Stimulated activated naive CD8-positive, alpha-beta T cell treated with anti-CD3 and anti-CD28 coated beads, Interleukin-15, amount 100 ng/mL, for 72 hours (primary cell): ENCODE results near the gene LAMB4.

Experiments
- ATAC-seq: fragments of 150-1000 bp; cut with Tn5 transposase; 2 replicates; pipeline ENCODE4 v1.10.0; 2021; ENCODE audit warnings: mild to moderate bottlenecking, moderate library complexity
- DNase-seq, 2 donors: peaks; one replicate each; pipeline ENCODE4 v3.0.0; 2021 to 2022
- H3K27ac Mint-ChIP-seq, 2 donors: one replicate each; pipeline ENCODE4 v1.8.0; 2022; ENCODE audit warnings: mild to moderate bottlenecking in 2 of 2, mixed read lengths in 2 of 2, moderate library complexity in 2 of 2
- H3K27me3 Mint-ChIP-seq: one replicate; pipeline ENCODE4 v1.8.0; 2022; ENCODE audit warnings: mixed read lengths
- H3K4me1 Mint-ChIP-seq: one replicate; pipeline ENCODE4 v1.8.0; 2022; ENCODE audit warnings: mild to moderate bottlenecking, mixed read lengths
- H3K4me3 Mint-ChIP-seq, 2 donors: one replicate each; pipeline ENCODE4 v1.8.0; 2022; ENCODE audit warnings: mild to moderate bottlenecking in 2 of 2, mixed read lengths in 2 of 2, moderate library complexity in 1 of 2
- H3K9me3 Mint-ChIP-seq, 2 donors: one replicate each; pipeline ENCODE4 v1.8.0; 2022; ENCODE audit warnings: mixed read lengths in 2 of 2

The LAMB4 gene

GRCh38 chr7:108103558-108104298, 26.4 kb downstream of the LAMB4 start:
- peaks cover 12% of the 10 kb centered on the region for H3K27me3 Mint-ChIP-seq
- no peak for DNase-seq
- H3K9me3 Mint-ChIP-seq: no peaks in the 10 kb centered on the region
- no peak overlapping the region for H3K4me3 Mint-ChIP-seq
- no peaks in the 10 kb centered on the region for H3K4me1 Mint-ChIP-seq
- no peak for ATAC-seq
- H3K27ac Mint-ChIP-seq: no peak overlapping the region

- ATAC-seq: no peak
- no peak overlapping the region for H3K4me3 Mint-ChIP-seq
These were observed 27.4 kb downstream of the LAMB4 start for GRCh38 chr7:108102671-108103312.

GRCh38 chr7:108101759-108102158, 28.4 kb downstream of the LAMB4 start:
- H3K9me3 Mint-ChIP-seq: no peaks in the 10 kb centered on the region
- ATAC-seq (no peak), DNase-seq (no peak)
- no peak overlapping the region for H3K4me3 Mint-ChIP-seq
- no peaks in the 10 kb centered on the region for H3K4me1 Mint-ChIP-seq
- no peak overlapping the region for H3K27ac Mint-ChIP-seq
- H3K27me3 Mint-ChIP-seq: peaks cover 13% of the 10 kb centered on the region

More at GRCh38 chr7:108102671-108103312, 27.4 kb downstream of the LAMB4 start:
- H3K27me3 Mint-ChIP-seq: peaks cover 13% of the 10 kb centered on the region
- DNase-seq: no peak
- no peak overlapping the region for H3K27ac Mint-ChIP-seq
- no peaks in the 10 kb centered on the region for H3K4me1 Mint-ChIP-seq
- H3K9me3 Mint-ChIP-seq: no peaks in the 10 kb centered on the region

GRCh38 chr7:108099713-108100112, 30.4 kb downstream of the LAMB4 start:
- Mint-ChIP-seq H3K27ac (no peak overlapping the region), H3K9me3 (no peaks in the 10 kb centered on the region), H3K27me3 (peaks cover 13% of the 10 kb centered on the region), H3K4me3 (no peak overlapping the region), H3K4me1 (no peaks in the 10 kb centered on the region)
- no peak for DNase-seq
- peak; percentile 33 for ATAC-seq

GRCh38 chr7:108097703-108098102, 32.5 kb downstream of the LAMB4 start:
- Mint-ChIP-seq H3K27me3 (peaks cover 13% of the 10 kb centered on the region), H3K27ac (no peak overlapping the region)
- no peak for DNase-seq

DNA sequence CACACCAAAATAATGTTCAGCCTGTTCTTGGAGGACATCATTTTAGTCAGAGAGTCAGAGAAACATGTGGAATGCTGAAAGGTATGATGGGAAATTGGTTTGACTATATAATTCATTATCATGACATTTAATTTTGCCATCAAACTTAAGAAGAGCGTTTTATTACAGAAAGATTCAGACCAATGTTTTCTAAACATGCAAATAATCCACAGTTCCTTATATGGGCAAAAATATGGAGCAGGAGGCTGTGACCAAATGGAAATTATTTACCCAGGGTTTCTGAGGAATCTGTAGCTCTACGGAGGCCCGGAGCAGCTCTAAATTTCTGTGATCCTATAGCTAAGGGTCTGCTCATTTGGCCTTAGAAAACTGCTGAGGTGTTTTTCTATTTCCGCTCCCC, 33.2 kb downstream of the LAMB4 start:
- H3K27me3 Mint-ChIP-seq: peaks cover 13% of the 10 kb centered on the region
- DNase-seq (no peak), ATAC-seq (no peak)
- H3K9me3 Mint-ChIP-seq: no peaks in the 10 kb centered on the region
- H3K27ac Mint-ChIP-seq: no peak overlapping the region
- no peak overlapping the region for H3K4me3 Mint-ChIP-seq
- H3K4me1 Mint-ChIP-seq: no peaks in the 10 kb centered on the region

More at GRCh38 chr7:108097703-108098102, 32.5 kb downstream of the LAMB4 start:
- no peaks in the 10 kb centered on the region for H3K9me3 Mint-ChIP-seq
- no peak for ATAC-seq
- no peaks in the 10 kb centered on the region for H3K4me1 Mint-ChIP-seq
- H3K4me3 Mint-ChIP-seq: no peak overlapping the region

DNA sequence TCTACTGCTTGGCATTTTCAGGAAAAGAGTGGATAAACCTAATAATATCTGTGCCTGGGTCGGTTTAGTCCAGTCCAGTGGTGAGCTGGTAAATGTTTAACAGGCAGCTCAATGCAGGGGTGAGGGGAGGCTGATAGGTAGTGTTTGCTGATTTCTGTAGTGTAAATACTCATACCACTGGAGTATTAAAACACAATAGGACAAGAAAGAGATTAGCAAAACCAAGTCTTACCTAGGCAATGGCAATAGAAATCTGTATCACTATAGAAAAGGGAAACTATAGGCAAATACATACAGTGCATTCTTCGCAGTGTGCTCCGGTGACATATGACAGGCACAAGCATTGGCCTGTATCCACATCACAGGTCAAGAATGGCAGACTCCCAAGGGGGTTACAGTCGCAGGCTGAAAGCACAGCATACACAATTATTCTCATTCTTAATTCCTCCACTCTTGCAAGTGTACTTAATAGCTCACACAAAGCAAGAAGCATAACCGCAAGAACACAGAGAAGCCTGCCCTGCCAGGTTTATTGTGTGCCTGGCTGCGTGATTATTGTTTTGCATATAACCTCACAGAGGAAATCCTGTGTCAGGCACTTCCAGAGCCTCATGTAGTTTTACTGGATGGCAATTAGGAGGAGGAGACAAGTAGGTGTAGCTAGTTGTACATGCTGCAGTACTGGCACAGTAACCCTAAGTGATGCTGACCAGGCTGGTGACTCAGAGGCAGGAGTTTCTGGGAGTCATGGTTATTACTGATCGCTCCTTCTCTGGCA, 35.0 kb downstream of the LAMB4 start:
- Mint-ChIP-seq H3K27ac (no peak overlapping the region), H3K9me3 (no peaks in the 10 kb centered on the region), H3K27me3 (peaks cover 13% of the 10 kb centered on the region), H3K4me3 (no peak overlapping the region), H3K4me1 (no peaks in the 10 kb centered on the region)
- ATAC-seq (no peak), DNase-seq (no peak)

DNA sequence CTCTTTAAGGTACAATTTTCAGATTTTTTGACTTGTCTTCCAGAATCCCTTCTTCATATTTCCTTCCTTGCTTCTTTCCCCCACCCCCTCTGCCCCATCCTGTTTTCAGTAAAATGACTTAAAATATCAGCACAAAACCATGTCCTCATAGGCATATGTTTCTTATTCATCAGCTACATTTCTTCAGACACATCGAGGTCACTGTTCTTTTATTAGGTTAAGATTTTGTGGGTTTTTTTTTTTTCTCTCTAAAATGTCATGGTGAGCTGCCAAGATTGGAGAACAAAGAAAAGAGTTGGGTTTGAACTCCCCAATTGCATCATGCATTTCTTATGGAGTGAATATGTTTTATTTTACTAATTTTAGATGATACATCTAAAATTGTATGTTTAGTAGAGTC, 35.8 kb downstream of the LAMB4 start:
- no peak overlapping the region for H3K4me3 Mint-ChIP-seq

DNA sequence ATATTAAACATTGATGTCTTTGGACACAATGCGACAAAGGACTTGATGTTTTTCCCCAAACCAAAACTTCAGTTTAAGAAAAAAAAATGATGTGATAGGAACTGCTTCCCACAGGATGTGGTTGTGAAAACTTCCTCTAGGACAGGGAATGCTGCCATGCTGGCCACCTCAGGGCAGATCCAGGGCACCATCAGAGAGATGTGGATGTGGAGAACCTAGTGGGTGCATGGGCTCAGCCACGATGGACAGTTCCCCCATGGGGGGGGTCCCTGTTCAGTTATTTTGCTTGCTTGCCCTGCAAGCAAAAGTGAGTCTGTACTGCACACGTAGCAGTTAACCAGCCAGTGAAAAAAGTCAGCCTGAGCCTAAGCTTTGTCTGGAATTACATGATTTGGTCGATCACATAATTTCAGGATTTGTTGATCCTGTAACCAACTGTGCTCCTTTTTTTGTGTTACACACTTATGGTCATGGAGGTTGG, 36.3 kb downstream of the LAMB4 start:
- Mint-ChIP-seq H3K27ac (no peak overlapping the region), H3K4me3 (no peak overlapping the region), H3K27me3 (peaks cover 2% of the 10 kb centered on the region), H3K9me3 (no peaks in the 10 kb centered on the region), H3K4me1 (no peaks in the 10 kb centered on the region)
- ATAC-seq: no peak
- no peak for DNase-seq

More for the DNA sequence above, 35.8 kb downstream of the LAMB4 start:
- ATAC-seq (no peak), DNase-seq (no peak)
- Mint-ChIP-seq H3K9me3 (no peaks in the 10 kb centered on the region), H3K27ac (no peak overlapping the region), H3K27me3 (peaks cover 7% of the 10 kb centered on the region), H3K4me1 (no peaks in the 10 kb centered on the region)

DNA sequence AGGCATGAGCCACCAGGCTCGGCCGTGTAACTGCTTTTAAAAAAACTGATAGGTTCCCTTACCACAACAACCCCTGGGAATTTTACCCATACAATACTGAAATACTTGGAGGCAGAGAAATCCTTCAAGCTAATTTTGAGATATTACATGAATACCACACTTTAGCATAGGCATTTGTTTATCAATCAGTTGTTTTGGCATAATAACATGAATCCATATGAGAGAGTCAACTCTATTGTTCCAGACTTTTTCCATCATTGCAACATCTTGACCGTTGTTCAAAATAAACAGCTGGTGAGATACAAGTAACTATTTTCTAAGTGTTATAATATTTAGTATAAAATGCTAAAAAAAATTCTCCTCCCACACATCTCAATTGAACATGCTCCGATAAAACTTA, 36.8 kb downstream of the LAMB4 start:
- Mint-ChIP-seq H3K4me1 (no peaks in the 10 kb centered on the region), H3K27ac (no peak overlapping the region), H3K27me3 (no peaks in the 10 kb centered on the region), H3K4me3 (no peak overlapping the region), H3K9me3 (no peaks in the 10 kb centered on the region)
- no peak for DNase-seq
- ATAC-seq: no peak

GRCh38 chr7:108091461-108091831, 38.7 kb downstream of the LAMB4 start:
- no peak for DNase-seq
- no peaks in the 10 kb centered on the region for H3K4me1 Mint-ChIP-seq
- ATAC-seq: no peak
- H3K27ac Mint-ChIP-seq: no peak overlapping the region
- no peaks in the 10 kb centered on the region for H3K9me3 Mint-ChIP-seq
- no peaks in the 10 kb centered on the region for H3K27me3 Mint-ChIP-seq
- H3K4me3 Mint-ChIP-seq: no peak overlapping the region

GRCh38 chr7:108090791-108091460, 39.2 kb downstream of the LAMB4 start:
- Mint-ChIP-seq H3K27me3 (no peaks in the 10 kb centered on the region), H3K9me3 (no peaks in the 10 kb centered on the region), H3K4me3 (no peak overlapping the region), H3K4me1 (no peaks in the 10 kb centered on the region), H3K27ac (no peak overlapping the region)
- DNase-seq: no peak
- no peak for ATAC-seq

GRCh38 chr7:108089381-108089780, 40.8 kb downstream of the LAMB4 start:
- ATAC-seq (no peak), DNase-seq (no peak)
- Mint-ChIP-seq H3K27ac (no peak overlapping the region), H3K4me3 (no peak overlapping the region), H3K4me1 (no peaks in the 10 kb centered on the region), H3K27me3 (no peaks in the 10 kb centered on the region), H3K9me3 (no peaks in the 10 kb centered on the region)

- ATAC-seq (no peak), DNase-seq (no peak)
- no peak overlapping the region for H3K27ac Mint-ChIP-seq
- H3K4me1 Mint-ChIP-seq: no peaks in the 10 kb centered on the region
- no peaks in the 10 kb centered on the region for H3K27me3 Mint-ChIP-seq
- no peak overlapping the region for H3K4me3 Mint-ChIP-seq
- no peaks in the 10 kb centered on the region for H3K9me3 Mint-ChIP-seq
These were observed 41.4 kb downstream of the LAMB4 start for GRCh38 chr7:108088729-108089128.

DNA sequence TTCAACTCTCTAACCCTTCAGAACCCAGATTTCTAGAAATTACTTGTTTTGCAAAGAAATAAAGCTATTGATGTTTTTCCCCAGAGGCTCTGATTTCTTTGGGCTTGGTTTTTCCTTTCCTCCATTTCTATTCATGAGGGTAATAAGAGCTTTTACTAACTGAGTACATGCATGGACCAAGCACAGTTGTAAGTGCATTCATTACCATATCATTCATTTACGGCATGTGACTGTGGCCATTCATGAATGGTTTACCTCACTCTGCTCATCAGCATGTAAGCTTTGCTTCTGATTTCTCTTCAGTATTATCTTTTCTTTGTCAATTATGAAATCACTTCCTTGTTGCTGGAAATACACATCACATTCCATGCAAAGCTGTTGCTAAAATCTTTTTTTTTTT, 42.4 kb downstream of the LAMB4 start:
- no peaks in the 10 kb centered on the region for H3K27me3 Mint-ChIP-seq
- H3K9me3 Mint-ChIP-seq: no peaks in the 10 kb centered on the region
- no peak for DNase-seq
- H3K4me1 Mint-ChIP-seq: no peaks in the 10 kb centered on the region
- H3K4me3 Mint-ChIP-seq: no peak overlapping the region
- ATAC-seq: no peak
- H3K27ac Mint-ChIP-seq: no peak overlapping the region
